Measurements from ENCODE around the gene BOC. TPM values are rescaled to one million over a fixed set of nuclear protein-coding genes. Genes with fewer than 3 reads are reported as not detected.

The BOC gene
- polyA plus RNA-seq, 1 donor from 2014 or later, result 0.53 TPM

- no peaks in the 10 kb centered on the region for H3K9me2 ChIP-seq (ENCODE audit: insufficient read depth, low read length)
- no peak overlapping the region for H3K27ac ChIP-seq (ENCODE audit: low read length)
Observed at GRCh38 chr3:113284453-113285050, 73.2 kb downstream of the BOC start.

GRCh38 chr3:113285226-113285625 lies 73.9 kb downstream of the BOC start:
- no peak overlapping the region for H3K27ac ChIP-seq (ENCODE audit: low read length)
- no peaks in the 10 kb centered on the region for H3K9me2 ChIP-seq (ENCODE audit: insufficient read depth, low read length)
- H2AFZ ChIP-seq (ENCODE audit: low read depth, low read length), result no peak overlapping the region
- H3K4me2 ChIP-seq (ENCODE audit: low read length), result no peak overlapping the region
- no peaks in the 10 kb centered on the region for H3F3A ChIP-seq (ENCODE audit: insufficient read depth, low read length, poor library complexity, severe bottlenecking)
- H3K36me3 ChIP-seq (ENCODE audit: insufficient read depth, low read length), result no peaks in the 10 kb centered on the region
- H3K9ac ChIP-seq (ENCODE audit: low read length), result no peak overlapping the region
- H3K9me3 ChIP-seq (ENCODE audit: low read length), result no peaks in the 10 kb centered on the region
- TF ChIP-seq REST (IDR thresholded peaks at IDR 0.05; ENCODE audit: borderline replicate concordance), result no peak
- TF ChIP-seq RAD21 (conservative IDR thresholded peaks at IDR 0.05), result no peak
- no peak for TF ChIP-seq CTCF (IDR thresholded peaks at IDR 0.05; ENCODE audit: poor library complexity, severe bottlenecking)
- no peak for TF ChIP-seq EZH2 (IDR thresholded peaks at IDR 0.05; ENCODE audit: borderline replicate concordance, insufficient read depth, low read length, poor library complexity, severe bottlenecking)
- TF ChIP-seq TAF1 (IDR thresholded peaks at IDR 0.05; ENCODE audit: low read depth), result no peak
- no peak for TF ChIP-seq MXI1 (conservative IDR thresholded peaks at IDR 0.05; ENCODE audit: poor library complexity, severe bottlenecking)
- TF ChIP-seq EP300 (conservative IDR thresholded peaks at IDR 0.05; ENCODE audit: poor library complexity, severe bottlenecking), result no peak
- TF ChIP-seq SMC3 (conservative IDR thresholded peaks at IDR 0.05; ENCODE audit: poor library complexity), result no peak
- no peak for TF ChIP-seq POLR2AphosphoS5 (IDR thresholded peaks at IDR 0.05)
- H3K27me3 ChIP-seq (ENCODE audit: insufficient read depth, low read depth, low read length), result no peaks in the 10 kb centered on the region
- H3K79me2 ChIP-seq (replicated peaks; ENCODE audit: insufficient read depth, low read length), result no peaks in the 10 kb centered on the region
- no peaks in the 10 kb centered on the region for H4K20me1 ChIP-seq (ENCODE audit: insufficient read depth)
- H3K4me3 ChIP-seq (ENCODE audit: low read length), result no peak overlapping the region

More at GRCh38 chr3:113284453-113285050, 73.2 kb downstream of the BOC start:
- Histone ChIP-seq H3K36me3 (ENCODE audit: insufficient read depth, low read length) (no peaks in the 10 kb centered on the region), H3K4me3 (ENCODE audit: low read length) (no peak overlapping the region), H3K27me3 (ENCODE audit: insufficient read depth, low read depth, low read length) (no peaks in the 10 kb centered on the region), H4K20me1 (ENCODE audit: insufficient read depth) (no peaks in the 10 kb centered on the region), H2AFZ (ENCODE audit: low read depth, low read length) (no peak overlapping the region), H3K79me2 (replicated peaks; ENCODE audit: insufficient read depth, low read length) (no peaks in the 10 kb centered on the region), H3K4me2 (ENCODE audit: low read length) (no peak overlapping the region), H3F3A (ENCODE audit: insufficient read depth, low read length, poor library complexity, severe bottlenecking) (no peaks in the 10 kb centered on the region), H3K9ac (ENCODE audit: low read length) (no peak overlapping the region), H3K9me3 (ENCODE audit: low read length) (no peaks in the 10 kb centered on the region)
- no peak for TF ChIP-seq EZH2 (IDR thresholded peaks at IDR 0.05; ENCODE audit: borderline replicate concordance, insufficient read depth, low read length, poor library complexity, severe bottlenecking)

Measured in neural cell (in vitro differentiated cells).